H1 (cell line): Measurements from ENCODE around the gene PPIL6. TPM values are rescaled to one million over a fixed set of nuclear protein-coding genes. Genes with fewer than 3 reads are reported as not detected.

Experiments used
- CBX8 ChIP-seq: fragments of 300-800, 300-1000 bp; sonication (generic); IDR thresholded peaks from 2 replicates; pipeline ENCODE4 v1.7.1; 2016; ENCODE audit warnings: low read depth, low read length, borderline replicate concordance
- CTBP2 ChIP-seq: IDR thresholded peaks from 2 replicates; pipeline ENCODE4 v1.7.0; 2011; ENCODE audit warnings: borderline replicate concordance, mild to moderate bottlenecking, moderate library complexity, mixed read lengths, low read length; ENCODE audit not compliant: insufficient read depth, insufficient read length
- JUN ChIP-seq: IDR thresholded peaks from 2 replicates; pipeline ENCODE4 v1.6.1; 2011; ENCODE audit warnings: low read depth, mild to moderate bottlenecking, improper control_type of control experiment, low read length
- KDM4A ChIP-seq: IDR thresholded peaks from one replicate; pipeline ENCODE4 v1.7.1; 2012; ENCODE audit warnings: low read depth, mild to moderate bottlenecking, moderate library complexity, low read length, inconsistent platforms; ENCODE audit not compliant: severe bottlenecking
- RXRA ChIP-seq: IDR thresholded peaks from 2 replicates; pipeline ENCODE4 v1.6.1; 2011; ENCODE audit warnings: low read depth, mild to moderate bottlenecking, low read length, moderate library complexity; ENCODE audit not compliant: insufficient read depth
- TAF1 ChIP-seq: IDR thresholded peaks from 2 replicates; pipeline ENCODE4 v1.6.1; 2011; ENCODE audit warnings: mild to moderate bottlenecking, low read depth, low read length
- polyA plus RNA-seq, 7 experiments: library from polyadenylated mRNA; depleted of rRNA in 3 of 7; stranded (reverse) in 5 of 7; unstranded in 2 of 7; fragments of >200 nt in 5 of 7; fragments of 200-250 nt in 2 of 7; gene quantifications; 1 replicate in 5 of 7; 2 replicates in 1 of 7; 4 replicates in 1 of 7; pipeline versions ENCODE4 v1.2.1 to v1.2.3, GENCODE V29; 2011 to 2013; ENCODE audit warnings: missing spikeins in 2 of 7, mixed read lengths in 2 of 7
- total RNA-seq: library from RNA; stranded (reverse); fragmentation: NEBNext Ultra II Directional; extraction: Animal tissue kit (Norgen Biotek cat#: 25700); gene quantifications from 2 replicates; pipeline ENCODE4 v1.2.1, GENCODE V29; 2021
- TF ChIP-seq, protein P1 (sequence below): IDR thresholded peaks from 2 replicates; pipeline ENCODE4 v1.6.1; 2011; ENCODE audit warnings: low read length, improper control_type of control experiment

The PPIL6 gene
- total and polyA plus RNA-seq, 2 of the 8 experiments (the other 6 are each of a cell fraction or from before 2014, with no cell fraction given), result 0.42 to 1.3 TPM

DNA sequence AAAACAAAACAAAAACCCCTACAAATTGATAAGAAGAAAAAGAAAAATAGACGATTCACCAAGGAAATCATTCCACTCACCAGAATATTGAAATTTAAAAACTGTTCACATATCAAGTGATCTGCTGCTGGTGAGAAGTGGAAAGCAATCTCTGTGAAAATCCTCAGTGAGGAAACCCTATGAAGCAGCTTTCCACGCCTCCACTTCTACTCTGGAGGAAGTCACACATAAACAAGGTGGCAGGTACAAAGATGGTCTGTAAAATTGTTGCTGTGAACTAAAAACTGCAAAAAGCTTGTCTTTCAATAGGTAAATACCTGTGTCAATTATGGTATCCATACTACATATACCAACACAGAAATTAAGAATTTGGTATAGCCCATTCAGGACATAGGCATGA lies 76.7 kb downstream of the PPIL6 start (continued):
- TF ChIP-seq, protein P1, sequence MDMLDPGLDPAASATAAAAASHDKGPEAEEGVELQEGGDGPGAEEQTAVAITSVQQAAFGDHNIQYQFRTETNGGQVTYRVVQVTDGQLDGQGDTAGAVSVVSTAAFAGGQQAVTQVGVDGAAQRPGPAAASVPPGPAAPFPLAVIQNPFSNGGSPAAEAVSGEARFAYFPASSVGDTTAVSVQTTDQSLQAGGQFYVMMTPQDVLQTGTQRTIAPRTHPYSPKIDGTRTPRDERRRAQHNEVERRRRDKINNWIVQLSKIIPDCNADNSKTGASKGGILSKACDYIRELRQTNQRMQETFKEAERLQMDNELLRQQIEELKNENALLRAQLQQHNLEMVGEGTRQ, result no peak
- no peak for TF ChIP-seq TAF1
- TF ChIP-seq CBX8, result no peak
- TF ChIP-seq JUN, result no peak
- no peak for TF ChIP-seq KDM4A
- TF ChIP-seq RXRA, result no peak
- no peak for TF ChIP-seq CTBP2
